ENCODE data around the gene ATG13. TPM values are rescaled to one million over a fixed set of nuclear protein-coding genes. Genes with fewer than 3 reads are reported as not detected.

Gene ATG13
- total RNA-seq, 1 donor from 2014 or later: 54.4 TPM

GRCh38 chr11:46721286-46721685 lies 103.9 kb downstream of the ATG13 start:
- Histone ChIP-seq H3K27me3 (ENCODE audit: low read depth) (no peaks in the 10 kb centered on the region), H3K4me3 (no peak overlapping the region), H3K9me3 (no peaks in the 10 kb centered on the region), H3K4me1 (no peaks in the 10 kb centered on the region), H3K27ac (no peak overlapping the region), H3K36me3 (no peaks in the 10 kb centered on the region)
- intact Hi-C loops (cut with DNase I): no loop called here
- ATAC-seq: no peak
- DNase-seq: no peak
- TF ChIP-seq CTCF (IDR thresholded peaks at IDR 0.05): no peak

- no peaks in the 10 kb centered on the region for H3K36me3 ChIP-seq
- intact Hi-C loops (cut with DNase I): no loop called here
- no peak overlapping the region for H3K4me3 ChIP-seq
- ATAC-seq (no peak), DNase-seq (no peak)
- no peaks in the 10 kb centered on the region for H3K9me3 ChIP-seq
- H3K27ac ChIP-seq: no peak overlapping the region
- no peaks in the 10 kb centered on the region for H3K27me3 ChIP-seq (ENCODE audit: low read depth)
- H3K4me1 ChIP-seq: no peaks in the 10 kb centered on the region
- TF ChIP-seq CTCF (IDR thresholded peaks at IDR 0.05): no peak
These were observed 105.4 kb downstream of the ATG13 start for GRCh38 chr11:46722566-46723358.

GRCh38 chr11:46723359-46723680 lies 106.0 kb downstream of the ATG13 start:
- no peaks in the 10 kb centered on the region for H3K4me1 ChIP-seq
- DNase-seq: no peak
- no peaks in the 10 kb centered on the region for H3K36me3 ChIP-seq
- H3K9me3 ChIP-seq: no peaks in the 10 kb centered on the region
- TF ChIP-seq CTCF (IDR thresholded peaks at IDR 0.05): no peak
- no peaks in the 10 kb centered on the region for H3K27me3 ChIP-seq (ENCODE audit: low read depth)
- intact Hi-C loops (cut with DNase I): no loop called here
- no peak for ATAC-seq
- H3K4me3 ChIP-seq: no peak overlapping the region
- no peak overlapping the region for H3K27ac ChIP-seq

- intact Hi-C loops (cut with DNase I): no loop called here
- no peak for TF ChIP-seq CTCF (IDR thresholded peaks at IDR 0.05)
- ATAC-seq (no peak), DNase-seq (no peak)
- H3K36me3 ChIP-seq: no peaks in the 10 kb centered on the region
- H3K4me3 ChIP-seq: no peak overlapping the region
- no peaks in the 10 kb centered on the region for H3K9me3 ChIP-seq
- H3K27me3 ChIP-seq (ENCODE audit: low read depth): no peaks in the 10 kb centered on the region
- H3K4me1 ChIP-seq: no peaks in the 10 kb centered on the region
- no peak overlapping the region for H3K27ac ChIP-seq
These were observed 106.7 kb downstream of the ATG13 start for GRCh38 chr11:46724088-46724487.

Other genes starting within 250 kb of the ATG13 start
- gene MDK, start 235.9 kb upstream of the ATG13 start, total RNA-seq: 26.1 TPM
- not detected for gene CHRM4, start 225.8 kb upstream of the ATG13 start, total RNA-seq
- 39.9 TPM for gene AMBRA1, start 23.5 kb upstream of the ATG13 start, total RNA-seq
- 6.3 TPM for gene HARBI1, start 326 bp upstream of the ATG13 start, total RNA-seq
- gene ARHGAP1, start 83.1 kb downstream of the ATG13 start, total RNA-seq: 67.4 TPM
- 8.6 TPM for gene ZNF408, start 83.5 kb downstream of the ATG13 start, total RNA-seq
- gene F2, start 101.7 kb downstream of the ATG13 start, total RNA-seq: not detected
- 59.7 TPM for gene CKAP5, start 228.7 kb downstream of the ATG13 start, total RNA-seq